ENCODE results near the gene PRUNE2.

The PRUNE2 gene

DNA sequence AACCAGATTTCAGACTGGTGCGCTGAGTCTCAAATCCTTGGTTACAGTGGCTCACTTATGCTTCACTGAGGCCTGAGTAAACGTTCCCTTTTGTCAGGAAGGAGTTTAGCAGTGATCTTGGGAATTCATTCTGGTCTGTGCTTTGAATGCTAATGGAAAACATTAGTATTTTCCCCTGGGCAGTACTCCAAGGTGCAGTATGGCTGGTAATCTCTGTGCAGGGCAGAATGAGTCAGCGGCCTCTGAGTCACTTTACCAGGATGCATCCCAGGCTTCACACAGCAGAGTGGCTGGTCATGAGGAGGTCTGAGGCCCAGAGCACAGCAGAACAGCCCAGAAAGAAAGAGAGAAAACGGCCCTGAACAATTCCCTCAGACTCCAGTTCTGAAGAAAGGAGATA is 87.6 kb downstream of the PRUNE2 start:
- no peak overlapping the region for H2BK120ac ChIP-seq (ENCODE audit: low read depth, low read length)
- H3K14ac ChIP-seq (ENCODE audit: low read length in 2 of 2): no peak overlapping the region
- no peak overlapping the region for H4K91ac ChIP-seq (ENCODE audit: low read length)
- DNase-seq: peak; percentile 99
- no peaks in the 10 kb centered on the region for H3K27me3 ChIP-seq (ENCODE audit: control insufficient read depth in 1 of 2, insufficient read depth in 1 of 2, low read length in 2 of 2)
- H3K4me1 ChIP-seq (ENCODE audit: control insufficient read depth, insufficient read depth, low read depth, low read length): peaks cover 3% of the 10 kb centered on the region
- H2AK5ac ChIP-seq (ENCODE audit: low read length, severe bottlenecking): no peak overlapping the region
- H3K79me1 ChIP-seq (replicated peaks; ENCODE audit: low read length, poor library complexity, severe bottlenecking): no peaks in the 10 kb centered on the region
- WGBS: 23% methylated on average over 3 of the region's 4 CpGs
- H3K36me3 ChIP-seq (ENCODE audit: control insufficient read depth in 1 of 2, insufficient read depth in 2 of 2, low read depth in 1 of 2, low read length in 2 of 2): peaks cover 0 to 8% of the 10 kb centered on the region in 2 experiments
- no peak overlapping the region for H2BK12ac ChIP-seq (ENCODE audit: low read length in 2 of 2)
- no peak overlapping the region for H2BK5ac ChIP-seq (ENCODE audit: low read depth, low read length, poor library complexity, severe bottlenecking)
- no peak overlapping the region for H3K4me3 ChIP-seq (ENCODE audit: insufficient read depth in 1 of 2, low read depth in 1 of 2, low read length in 2 of 2)
- H2BK15ac ChIP-seq (ENCODE audit: low read depth, poor library complexity, severe bottlenecking): no peak overlapping the region
- no peaks in the 10 kb centered on the region for H3K9me3 ChIP-seq (ENCODE audit: control insufficient read depth, low read length)
- H3K18ac ChIP-seq (ENCODE audit: low read depth in 1 of 2, low read length in 2 of 2): no peak overlapping the region
- H3K9ac ChIP-seq (ENCODE audit: low read length): peak overlapping the region; percentile 85
- H3K23ac ChIP-seq (ENCODE audit: low read length in 2 of 2): no peak overlapping the region
- H4K8ac ChIP-seq (ENCODE audit: low read length): no peak overlapping the region
- H3K4ac ChIP-seq (ENCODE audit: low read depth in 1 of 2, low read length in 2 of 2): no peak overlapping the region
- no peak overlapping the region for H2AFZ ChIP-seq (ENCODE audit: low read depth, low read length)
- H3K4me2 ChIP-seq (ENCODE audit: low read length, poor library complexity, severe bottlenecking): no peak overlapping the region
- H3K27ac ChIP-seq (ENCODE audit: low read length, poor library complexity, severe bottlenecking): peak overlapping the region; percentile 79

DNA sequence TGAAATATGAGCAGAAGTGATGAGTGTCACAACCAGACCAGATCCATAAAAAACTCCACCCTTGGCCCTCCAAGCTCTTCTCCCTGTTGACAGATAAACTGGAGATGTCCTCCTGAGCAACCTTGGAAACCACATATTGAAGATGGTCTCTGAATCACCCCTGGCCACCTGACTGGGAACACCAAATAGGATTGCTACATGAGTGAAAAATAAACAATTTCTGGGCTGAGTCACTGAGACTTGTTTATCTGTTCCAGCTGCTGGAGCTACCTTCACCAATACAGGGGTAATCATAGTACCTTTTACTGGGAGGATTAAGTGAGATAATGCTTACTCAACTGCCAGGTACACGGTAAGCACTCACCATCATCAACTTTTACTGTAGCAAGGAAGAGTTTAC is 88.4 kb downstream of the PRUNE2 start:
- Histone ChIP-seq H4K8ac (ENCODE audit: low read length) (no peak overlapping the region), H3K4ac (ENCODE audit: low read depth in 1 of 2, low read length in 2 of 2) (no peak overlapping the region), H2AFZ (ENCODE audit: low read depth, low read length) (no peak overlapping the region), H2AK5ac (ENCODE audit: low read length, severe bottlenecking) (peak overlapping the region; percentile 3), H3K4me2 (ENCODE audit: low read length, poor library complexity, severe bottlenecking) (no peak overlapping the region), H3K27ac (ENCODE audit: low read length, poor library complexity, severe bottlenecking) (peak overlapping the region; percentile 10), H3K4me1 (ENCODE audit: control insufficient read depth, insufficient read depth, low read depth, low read length) (peaks cover 3% of the 10 kb centered on the region), H3K14ac (ENCODE audit: low read length in 2 of 2) (no peak overlapping the region), H2BK12ac (ENCODE audit: low read length in 2 of 2) (peak overlapping the region in 1 of 2 experiments; percentile 62), H3K27me3 (ENCODE audit: control insufficient read depth in 1 of 2, insufficient read depth in 1 of 2, low read length in 2 of 2) (no peaks in the 10 kb centered on the region), H2BK120ac (ENCODE audit: low read depth, low read length) (no peak overlapping the region), H3K9me3 (ENCODE audit: control insufficient read depth, low read length) (no peaks in the 10 kb centered on the region), H3K18ac (ENCODE audit: low read depth in 1 of 2, low read length in 2 of 2) (no peak overlapping the region), H4K91ac (ENCODE audit: low read length) (no peak overlapping the region), H3K36me3 (ENCODE audit: control insufficient read depth in 1 of 2, insufficient read depth in 2 of 2, low read depth in 1 of 2, low read length in 2 of 2) (peaks cover 0 to 4% of the 10 kb centered on the region in 2 experiments), H3K23ac (ENCODE audit: low read length in 2 of 2) (no peak overlapping the region), H3K9ac (ENCODE audit: low read length) (peak overlapping the region; percentile 85), H2BK5ac (ENCODE audit: low read depth, low read length, poor library complexity, severe bottlenecking) (no peak overlapping the region), H2BK15ac (ENCODE audit: low read depth, poor library complexity, severe bottlenecking) (no peak overlapping the region), H3K79me1 (replicated peaks; ENCODE audit: low read length, poor library complexity, severe bottlenecking) (no peaks in the 10 kb centered on the region), H3K4me3 (ENCODE audit: insufficient read depth in 1 of 2, low read depth in 1 of 2, low read length in 2 of 2) (no peak overlapping the region)
- DNase-seq: peak; percentile 98
- WGBS: no CpG with 5 or more reads among the region's 1 CpG

DNA sequence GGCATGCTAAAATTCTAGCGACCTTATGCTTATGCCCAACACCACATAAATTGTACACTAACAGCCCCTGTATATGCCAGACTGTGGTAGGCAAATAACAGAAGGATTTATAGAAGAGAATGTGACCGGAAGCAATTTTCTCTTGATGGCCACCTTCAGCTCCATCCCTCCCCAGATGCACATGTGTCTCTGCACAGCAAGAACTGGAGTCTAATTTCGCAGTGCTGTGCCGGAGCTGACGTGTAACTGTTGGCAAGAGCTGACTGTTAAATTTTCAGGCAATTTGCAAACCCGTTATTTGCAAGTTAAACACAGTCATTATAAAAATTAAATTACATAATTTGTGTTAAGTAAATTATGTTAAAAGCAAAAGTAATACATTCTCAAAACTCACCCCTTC is 93.3 kb downstream of the PRUNE2 start:
- Histone ChIP-seq H3K14ac (ENCODE audit: low read length in 2 of 2) (no peak overlapping the region), H3K23ac (ENCODE audit: low read length in 2 of 2) (no peak overlapping the region), H3K4me2 (ENCODE audit: low read length, poor library complexity, severe bottlenecking) (no peak overlapping the region), H3K4me1 (ENCODE audit: control insufficient read depth, insufficient read depth, low read depth, low read length) (no peaks in the 10 kb centered on the region), H3K9me3 (ENCODE audit: control insufficient read depth, low read length) (no peaks in the 10 kb centered on the region), H3K27me3 (ENCODE audit: control insufficient read depth in 1 of 2, insufficient read depth in 1 of 2, low read length in 2 of 2) (no peaks in the 10 kb centered on the region), H3K4me3 (ENCODE audit: insufficient read depth in 1 of 2, low read depth in 1 of 2, low read length in 2 of 2) (no peak overlapping the region), H3K9ac (ENCODE audit: low read length) (no peak overlapping the region), H2AFZ (ENCODE audit: low read depth, low read length) (no peak overlapping the region), H3K36me3 (ENCODE audit: control insufficient read depth in 1 of 2, insufficient read depth in 2 of 2, low read depth in 1 of 2, low read length in 2 of 2) (peaks cover 0 to 4% of the 10 kb centered on the region in 2 experiments), H3K79me1 (replicated peaks; ENCODE audit: low read length, poor library complexity, severe bottlenecking) (no peaks in the 10 kb centered on the region), H2BK15ac (ENCODE audit: low read depth, poor library complexity, severe bottlenecking) (no peak overlapping the region), H3K18ac (ENCODE audit: low read depth in 1 of 2, low read length in 2 of 2) (no peak overlapping the region), H4K91ac (ENCODE audit: low read length) (no peak overlapping the region), H2AK5ac (ENCODE audit: low read length, severe bottlenecking) (no peak overlapping the region), H3K4ac (ENCODE audit: low read depth in 1 of 2, low read length in 2 of 2) (no peak overlapping the region), H3K27ac (ENCODE audit: low read length, poor library complexity, severe bottlenecking) (no peak overlapping the region), H2BK120ac (ENCODE audit: low read depth, low read length) (no peak overlapping the region), H2BK5ac (ENCODE audit: low read depth, low read length, poor library complexity, severe bottlenecking) (no peak overlapping the region), H4K8ac (ENCODE audit: low read length) (no peak overlapping the region), H2BK12ac (ENCODE audit: low read length in 2 of 2) (no peak overlapping the region)
- 86% methylated on average over 5 of the region's 6 CpGs for WGBS
- no peak for DNase-seq

DNA sequence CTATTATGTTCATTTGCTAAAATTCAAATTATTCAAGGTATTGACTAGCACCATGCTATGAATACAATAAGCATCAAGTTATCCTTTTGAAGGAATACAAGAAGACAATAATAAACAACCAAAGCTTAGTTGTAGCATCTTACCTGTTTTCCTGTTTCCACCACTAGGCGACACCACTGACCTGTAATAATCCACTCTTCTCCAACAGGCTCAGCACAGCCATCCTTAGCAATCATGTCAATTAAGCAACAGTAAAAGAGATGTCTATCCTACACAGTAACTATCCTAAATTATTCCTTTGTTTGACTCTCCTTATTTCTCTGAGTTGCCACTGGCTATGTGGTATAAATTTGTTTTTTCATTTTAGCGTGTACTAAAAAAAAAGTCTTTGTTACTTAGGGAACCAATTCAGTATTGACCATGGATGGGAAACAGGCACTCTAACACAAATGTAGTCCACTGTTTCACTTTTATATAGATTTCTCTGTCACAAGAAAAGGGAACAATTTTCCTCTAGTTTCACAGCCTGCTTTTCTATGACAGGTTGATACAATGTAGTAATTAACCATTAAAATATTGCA is 95.4 kb downstream of the PRUNE2 start:
- H3K23ac ChIP-seq (ENCODE audit: low read length in 2 of 2): no peak overlapping the region
- no peak overlapping the region for H2BK5ac ChIP-seq (ENCODE audit: low read depth, low read length, poor library complexity, severe bottlenecking)
- H2BK120ac ChIP-seq (ENCODE audit: low read depth, low read length): no peak overlapping the region
- H3K4me3 ChIP-seq (ENCODE audit: insufficient read depth in 1 of 2, low read depth in 1 of 2, low read length in 2 of 2): no peak overlapping the region
- H3K4me1 ChIP-seq (ENCODE audit: control insufficient read depth, insufficient read depth, low read depth, low read length): no peaks in the 10 kb centered on the region
- no peak overlapping the region for H3K27ac ChIP-seq (ENCODE audit: low read length, poor library complexity, severe bottlenecking)
- H3K14ac ChIP-seq (ENCODE audit: low read length in 2 of 2): no peak overlapping the region
- no peak overlapping the region for H4K8ac ChIP-seq (ENCODE audit: low read length)
- no peak overlapping the region for H3K9ac ChIP-seq (ENCODE audit: low read length)
- no peaks in the 10 kb centered on the region for H3K9me3 ChIP-seq (ENCODE audit: control insufficient read depth, low read length)
- no peak overlapping the region for H3K18ac ChIP-seq (ENCODE audit: low read depth in 1 of 2, low read length in 2 of 2)
- H3K79me1 ChIP-seq (replicated peaks; ENCODE audit: low read length, poor library complexity, severe bottlenecking): no peaks in the 10 kb centered on the region
- H3K27me3 ChIP-seq (ENCODE audit: control insufficient read depth in 1 of 2, insufficient read depth in 1 of 2, low read length in 2 of 2): no peaks in the 10 kb centered on the region
- no peak overlapping the region for H2BK15ac ChIP-seq (ENCODE audit: low read depth, poor library complexity, severe bottlenecking)
- no peak overlapping the region for H3K4me2 ChIP-seq (ENCODE audit: low read length, poor library complexity, severe bottlenecking)
- H2AFZ ChIP-seq (ENCODE audit: low read depth, low read length): no peak overlapping the region
- H3K4ac ChIP-seq (ENCODE audit: low read depth in 1 of 2, low read length in 2 of 2): no peak overlapping the region
- H3K36me3 ChIP-seq (ENCODE audit: control insufficient read depth in 1 of 2, insufficient read depth in 2 of 2, low read depth in 1 of 2, low read length in 2 of 2): peaks cover 0 to 7% of the 10 kb centered on the region in 2 experiments
- no peak overlapping the region for H2AK5ac ChIP-seq (ENCODE audit: low read length, severe bottlenecking)
- peak; percentile 66 for DNase-seq
- H4K91ac ChIP-seq (ENCODE audit: low read length): no peak overlapping the region
- no peak overlapping the region for H2BK12ac ChIP-seq (ENCODE audit: low read length in 2 of 2)
- WGBS: 0% methylated on average over 1 of the region's 2 CpGs
